CD8-positive, alpha-beta memory T cell (primary cell): ENCODE results near the gene AIG1. TPM values are rescaled to one million over a fixed set of nuclear protein-coding genes. Genes with fewer than 3 reads are reported as not detected.

Source experiments
- CTCF ChIA-PET: fragments of 350-600 bp; sonication (Branson Sonifier 250); formaldehyde crosslinking; loops from one replicate; lab custom pipeline; 2021; ENCODE audit warnings: antibody characterized with exemption; lab: Charles Lee
- POLR2A ChIA-PET: fragments of 350-600 bp; sonication (Branson Sonifier 250); formaldehyde crosslinking; loops from one replicate; lab custom pipeline; 2021; ENCODE audit warnings: antibody characterized with exemption; lab: Charles Lee
- DNase-seq, 5 donors: peaks; one replicate each; pipeline versions ENCODE4 v3.0.0 to v3.0.0-alpha.2; 2020 to 2022; ENCODE audit warnings: mixed read lengths in 1 of 5
- H3K27ac ChIP-seq: one replicate; pipeline ENCODE4 v1.7.0; 2013; ENCODE audit warnings: low read depth, mild to moderate bottlenecking, low read length, moderate library complexity
- H3K27me3 ChIP-seq: 2 replicates; pipeline ENCODE4 v1.7.0; 2013; ENCODE audit warnings: low read length, mild to moderate bottlenecking; ENCODE audit not compliant: insufficient read depth, poor library complexity, severe bottlenecking
- H3K36me3 ChIP-seq: 2 replicates; pipeline ENCODE4 v1.7.0; 2013; ENCODE audit warnings: mild to moderate bottlenecking, low read length, moderate library complexity; ENCODE audit not compliant: insufficient read depth
- H3K4me1 ChIP-seq: 2 replicates; pipeline ENCODE4 v1.7.0; 2013; ENCODE audit warnings: mild to moderate bottlenecking, low read length, moderate library complexity; ENCODE audit not compliant: insufficient read depth
- H3K4me3 ChIP-seq: 2 replicates; pipeline ENCODE4 v1.7.0; 2013; ENCODE audit warnings: mild to moderate bottlenecking, low read length
- H3K9me3 ChIP-seq: 2 replicates; pipeline ENCODE4 v1.7.0; 2013; ENCODE audit warnings: mild to moderate bottlenecking, low read length
- H3K27ac Mint-ChIP-seq, 8 donors: one replicate each; pipeline ENCODE4 v1.8.0; 2020 to 2021; ENCODE audit warnings: mixed read lengths in 8 of 8, mild to moderate bottlenecking in 6 of 8, inconsistent platforms in 3 of 8, moderate library complexity in 3 of 8
- H3K27me3 Mint-ChIP-seq, 2 donors: one replicate each; pipeline ENCODE4 v1.8.0; 2020 to 2021; ENCODE audit warnings: mixed read lengths in 2 of 2, mild to moderate bottlenecking in 1 of 2, moderate library complexity in 1 of 2
- H3K36me3 Mint-ChIP-seq, 3 donors: one replicate each; pipeline ENCODE4 v1.8.0; 2020 to 2021; ENCODE audit warnings: mixed read lengths in 3 of 3, inconsistent platforms in 1 of 3, mild to moderate bottlenecking in 1 of 3
- H3K4me1 Mint-ChIP-seq, 3 donors: one replicate each; pipeline ENCODE4 v1.8.0; 2020 to 2021; ENCODE audit warnings: mixed read lengths in 3 of 3, inconsistent platforms in 1 of 3, mild to moderate bottlenecking in 1 of 3
- H3K4me3 Mint-ChIP-seq, 7 donors: one replicate each; pipeline ENCODE4 v1.8.0; 2020 to 2021; ENCODE audit warnings: mixed read lengths in 7 of 7, mild to moderate bottlenecking in 6 of 7, moderate library complexity in 4 of 7, inconsistent platforms in 2 of 7
- H3K9me3 Mint-ChIP-seq, 5 donors: one replicate each; pipeline ENCODE4 v1.8.0; 2020 to 2022; ENCODE audit warnings: mixed read lengths in 5 of 5, mild to moderate bottlenecking in 3 of 5, moderate library complexity in 2 of 5, inconsistent platforms in 1 of 5
- polyA plus RNA-seq: library from polyadenylated mRNA; unstranded; fragments of 300-500 nt; fragmentation: Illumina TruSeq; gene quantifications from one replicate; pipeline ENCODE4 v1.2.3, GENCODE V29; 2021
- total RNA-seq, 2 experiments: library from RNA; stranded (reverse); gene quantifications; one replicate each; pipeline ENCODE4 v1.2.3, GENCODE V29; 2021

AIG1 gene
- total and polyA plus RNA-seq, 3 experiments from 2014 or later = 6.9 to 17.3 (median 8.2) TPM

GRCh38 chr6:143059663-143060353 is 881 bp upstream of the AIG1 start:
- ChIA-PET CTCF (interaction anchor here (0.9 to 1.4 kb wide), 2 partner anchors 9 to 12 kb away, joined by 3 read pairs; no protein-coding TSS in a partner anchor), POLR2A (interaction anchor here (0.7 to 1.3 kb wide), 3 partner anchors 40 to 132 kb away, joined by 3 to 5 read pairs (median 4); no protein-coding TSS in a partner anchor)
- Mint-ChIP-seq H3K9me3 (no peaks in the 10 kb centered on the region), H3K27me3 (peaks cover 0 to 2% of the 10 kb centered on the region in 2 donors), H3K4me1 (peaks cover 21 to 31% (median 27%) of the 10 kb centered on the region in 3 donors), H3K4me3 (peak overlapping the region; percentile 92 to 99 (median 95)), H3K36me3 (peaks cover 0 to 10% (median 0%) of the 10 kb centered on the region in 3 donors), H3K27ac (peak overlapping the region; percentile 92 to 96 (median 94))
- Histone ChIP-seq H3K36me3 (no peaks in the 10 kb centered on the region), H3K27me3 (no peaks in the 10 kb centered on the region), H3K4me1 (peaks cover 14% of the 10 kb centered on the region), H3K27ac (peak overlapping the region; percentile 57), H3K9me3 (no peaks in the 10 kb centered on the region), H3K4me3 (peak overlapping the region; percentile 64)
- peak in 4 of 5 donors; percentile 6 to 42 (median 18) for DNase-seq

GRCh38 chr6:143060354-143060805 is 309 bp upstream of the AIG1 start:
- Histone ChIP-seq H3K27ac (peak overlapping the region; percentile 57), H3K4me3 (peak overlapping the region; percentile 64), H3K4me1 (peaks cover 14% of the 10 kb centered on the region), H3K27me3 (no peaks in the 10 kb centered on the region), H3K9me3 (no peaks in the 10 kb centered on the region), H3K36me3 (no peaks in the 10 kb centered on the region)
- Mint-ChIP-seq H3K27me3 (peaks cover 0 to 2% of the 10 kb centered on the region in 2 donors), H3K27ac (peak overlapping the region; percentile 92 to 96 (median 94)), H3K4me3 (peak overlapping the region; percentile 92 to 99 (median 95)), H3K36me3 (peaks cover 0 to 10% (median 0%) of the 10 kb centered on the region in 3 donors), H3K9me3 (no peaks in the 10 kb centered on the region), H3K4me1 (peaks cover 21 to 31% (median 27%) of the 10 kb centered on the region in 3 donors)
- ChIA-PET CTCF (interaction anchor here (0.9 to 1.4 kb wide), 2 partner anchors 9 to 12 kb away, joined by 3 read pairs; no protein-coding TSS in a partner anchor), POLR2A (interaction anchor here (0.7 to 1.3 kb wide), 2 partner anchors 114 to 133 kb away, joined by 4 to 5 read pairs; no protein-coding TSS in a partner anchor)
- peak; percentile 69 to 88 (median 75) for DNase-seq

- H3K4me1 ChIP-seq = peaks cover 14% of the 10 kb centered on the region
- no peak for DNase-seq
- CTCF ChIA-PET = no interaction called here
- H3K27me3 ChIP-seq = no peaks in the 10 kb centered on the region
- H3K9me3 ChIP-seq = no peaks in the 10 kb centered on the region
- no peaks in the 10 kb centered on the region for H3K36me3 ChIP-seq
- peak overlapping the region; percentile 79 for H3K4me3 ChIP-seq
- peaks cover 21 to 31% (median 27%) of the 10 kb centered on the region in 3 donors for H3K4me1 Mint-ChIP-seq
- H3K27ac Mint-ChIP-seq = peak overlapping the region; percentile 39 to 96 (median 94)
- POLR2A ChIA-PET = interaction anchor here (0.6 to 0.7 kb wide), 3 partner anchors 43 to 1274 kb away, joined by 3 to 4 read pairs (median 3); no protein-coding TSS in a partner anchor
- peak overlapping the region; percentile 91 to 99 (median 93) for H3K4me3 Mint-ChIP-seq
- peaks cover 0 to 2% of the 10 kb centered on the region in 2 donors for H3K27me3 Mint-ChIP-seq
- peaks cover 0 to 10% (median 0%) of the 10 kb centered on the region in 3 donors for H3K36me3 Mint-ChIP-seq
- H3K9me3 Mint-ChIP-seq = no peaks in the 10 kb centered on the region
- H3K27ac ChIP-seq = peak overlapping the region; percentile 49
Measured at GRCh38 chr6:143061597-143062385, 1.1 kb downstream of the AIG1 start.

- CTCF ChIA-PET = no interaction called here
Measured at GRCh38 chr6:143062551-143062950, 1.9 kb downstream of the AIG1 start.

GRCh38 chr6:143063631-143064030 is 2.9 kb downstream of the AIG1 start:
- Mint-ChIP-seq H3K36me3 (peaks cover 0 to 10% (median 0%) of the 10 kb centered on the region in 3 donors), H3K27ac (no peak overlapping the region), H3K27me3 (peaks cover 0 to 2% of the 10 kb centered on the region in 2 donors), H3K4me1 (peaks cover 21 to 31% (median 27%) of the 10 kb centered on the region in 3 donors), H3K9me3 (no peaks in the 10 kb centered on the region), H3K4me3 (no peak overlapping the region)
- H3K27me3 ChIP-seq = no peaks in the 10 kb centered on the region
- H3K27ac ChIP-seq = no peak overlapping the region
- POLR2A ChIA-PET = no interaction called here
- no peaks in the 10 kb centered on the region for H3K9me3 ChIP-seq
- no peak overlapping the region for H3K4me3 ChIP-seq
- peaks cover 14% of the 10 kb centered on the region for H3K4me1 ChIP-seq
- CTCF ChIA-PET = no interaction called here
- DNase-seq = no peak
- H3K36me3 ChIP-seq = no peaks in the 10 kb centered on the region

More at GRCh38 chr6:143062551-143062950, 1.9 kb downstream of the AIG1 start:
- Histone ChIP-seq H3K36me3 (no peaks in the 10 kb centered on the region), H3K27me3 (no peaks in the 10 kb centered on the region), H3K4me3 (no peak overlapping the region), H3K4me1 (peaks cover 14% of the 10 kb centered on the region), H3K27ac (no peak overlapping the region), H3K9me3 (no peaks in the 10 kb centered on the region)
- Mint-ChIP-seq H3K9me3 (no peaks in the 10 kb centered on the region), H3K4me3 (peak overlapping the region; percentile 27 to 99 (median 56)), H3K4me1 (peaks cover 21 to 31% (median 27%) of the 10 kb centered on the region in 3 donors), H3K36me3 (peaks cover 0 to 10% (median 0%) of the 10 kb centered on the region in 3 donors), H3K27me3 (peaks cover 0 to 2% of the 10 kb centered on the region in 2 donors), H3K27ac (peak overlapping the region in 4 of 8 donors; percentile 9 to 94 (median 45))
- POLR2A ChIA-PET = no interaction called here
- no peak for DNase-seq

- Mint-ChIP-seq H3K4me3 (no peak overlapping the region), H3K27me3 (peaks cover 0 to 2% of the 10 kb centered on the region in 2 donors), H3K27ac (no peak overlapping the region), H3K9me3 (no peaks in the 10 kb centered on the region), H3K36me3 (peaks cover 0 to 10% (median 0%) of the 10 kb centered on the region in 3 donors), H3K4me1 (peaks cover 21 to 27% (median 26%) of the 10 kb centered on the region in 3 donors)
- ChIA-PET CTCF (no interaction called here), POLR2A (no interaction called here)
- no peak for DNase-seq
- Histone ChIP-seq H3K4me1 (peaks cover 14% of the 10 kb centered on the region), H3K27me3 (no peaks in the 10 kb centered on the region), H3K27ac (no peak overlapping the region), H3K4me3 (no peak overlapping the region), H3K36me3 (no peaks in the 10 kb centered on the region), H3K9me3 (no peaks in the 10 kb centered on the region)
Measured at GRCh38 chr6:143064271-143064670, 3.6 kb downstream of the AIG1 start.

GRCh38 chr6:143064951-143065683 is 4.4 kb downstream of the AIG1 start:
- no peak overlapping the region for H3K4me3 ChIP-seq
- H3K4me3 Mint-ChIP-seq = no peak overlapping the region
- no peaks in the 10 kb centered on the region for H3K9me3 Mint-ChIP-seq
- H3K27ac Mint-ChIP-seq = no peak overlapping the region
- no peaks in the 10 kb centered on the region for H3K27me3 ChIP-seq
- H3K27me3 Mint-ChIP-seq = peaks cover 0 to 2% of the 10 kb centered on the region in 2 donors
- no peaks in the 10 kb centered on the region for H3K36me3 ChIP-seq
- peaks cover 0 to 7% (median 0%) of the 10 kb centered on the region in 3 donors for H3K36me3 Mint-ChIP-seq
- no peak for DNase-seq
- H3K4me1 ChIP-seq = peaks cover 10% of the 10 kb centered on the region
- H3K27ac ChIP-seq = no peak overlapping the region
- POLR2A ChIA-PET = no interaction called here
- CTCF ChIA-PET = no interaction called here
- H3K9me3 ChIP-seq = no peaks in the 10 kb centered on the region
- peaks cover 15 to 19% (median 18%) of the 10 kb centered on the region in 3 donors for H3K4me1 Mint-ChIP-seq
